Ectodermal cell (in vitro differentiated cells): ENCODE results near the gene STRN3.

Source experiments
- H3K27ac ChIP-seq: 2 replicates; pipeline ENCODE4 v1.7.0; 2013; ENCODE audit warnings: mild to moderate bottlenecking, low read depth, low read length; ENCODE audit not compliant: insufficient read depth, poor library complexity, severe bottlenecking
- H3K27me3 ChIP-seq: 2 replicates; pipeline ENCODE4 v1.7.0; 2013; ENCODE audit warnings: mild to moderate bottlenecking, low read length; ENCODE audit not compliant: insufficient read depth, control insufficient read depth, poor library complexity, severe bottlenecking
- H3K36me3 ChIP-seq: one replicate; pipeline ENCODE4 v1.7.0; 2013; ENCODE audit warnings: low read length; ENCODE audit not compliant: control insufficient read depth, insufficient read depth
- H3K4me1 ChIP-seq: one replicate; pipeline ENCODE4 v1.7.0; 2013; ENCODE audit warnings: low read length; ENCODE audit not compliant: control insufficient read depth, insufficient read depth
- H3K4me3 ChIP-seq: 2 replicates; pipeline ENCODE4 v1.7.0; 2013; ENCODE audit warnings: low read depth, low read length, control low read depth; ENCODE audit not compliant: insufficient read depth
- H3K9me3 ChIP-seq: 2 replicates; pipeline ENCODE4 v1.7.0; 2013; ENCODE audit warnings: mild to moderate bottlenecking, low read length, moderate library complexity; ENCODE audit not compliant: control insufficient read depth
- WGBS, 2 experiments: methylation state at CpG; one replicate each; pipeline ENCODE4 v1.1.7; 2013; ENCODE audit warnings: missing lambda C conversion rate in 2 of 2; 5-methylcytosine and 5-hydroxymethylcytosine counted together

STRN3 gene

DNA sequence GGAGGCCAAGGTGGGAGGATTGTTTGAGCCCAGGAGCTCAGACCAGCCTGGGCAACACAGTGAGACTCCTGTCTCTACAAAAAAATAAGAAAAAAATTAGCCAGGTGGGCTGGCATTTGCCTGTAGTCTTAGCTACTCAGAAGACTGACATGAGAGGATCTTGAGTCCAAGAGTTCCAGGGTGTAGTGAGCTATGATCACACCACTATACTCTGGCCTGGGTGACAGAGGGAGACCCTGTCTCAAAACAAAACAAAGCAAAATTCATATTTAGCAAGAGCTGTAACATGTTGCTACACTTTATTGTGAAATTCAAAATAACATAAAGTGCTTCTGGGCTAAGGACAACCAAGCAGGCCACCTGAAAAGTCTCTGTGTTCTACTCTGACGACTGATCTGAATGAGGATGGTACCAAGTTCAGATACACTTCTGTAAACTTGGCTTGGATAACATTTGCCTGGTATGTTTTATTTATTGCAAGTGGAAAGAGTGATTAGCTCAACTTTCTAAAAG lies 11.6 kb upstream of the STRN3 start:
- no peaks in the 10 kb centered on the region for H3K9me3 ChIP-seq
- H3K27me3 ChIP-seq: no peaks in the 10 kb centered on the region
- WGBS, 2 experiments: 90 to 100% methylated on average over 1 of the region's 1 CpG
- no peak overlapping the region for H3K27ac ChIP-seq
- no peaks in the 10 kb centered on the region for H3K4me1 ChIP-seq
- H3K36me3 ChIP-seq: no peaks in the 10 kb centered on the region
- H3K4me3 ChIP-seq: no peak overlapping the region

GRCh38 chr14:31036552-31036951 lies 10.4 kb upstream of the STRN3 start:
- H3K9me3 ChIP-seq: no peaks in the 10 kb centered on the region
- no peak overlapping the region for H3K4me3 ChIP-seq
- no peaks in the 10 kb centered on the region for H3K4me1 ChIP-seq
- H3K36me3 ChIP-seq: no peaks in the 10 kb centered on the region
- no peaks in the 10 kb centered on the region for H3K27me3 ChIP-seq
- 89 to 91% methylated on average over 4 of the region's 4 CpGs for WGBS, 2 experiments
- no peak overlapping the region for H3K27ac ChIP-seq

- 92% methylated on average over 5 of the region's 5 CpGs for WGBS, 2 experiments
- H3K27ac ChIP-seq: no peak overlapping the region
- no peaks in the 10 kb centered on the region for H3K27me3 ChIP-seq
- no peak overlapping the region for H3K4me3 ChIP-seq
- H3K36me3 ChIP-seq: no peaks in the 10 kb centered on the region
- no peaks in the 10 kb centered on the region for H3K9me3 ChIP-seq
- H3K4me1 ChIP-seq: no peaks in the 10 kb centered on the region
These were observed 4.3 kb upstream of the STRN3 start for GRCh38 chr14:31030469-31030868.

DNA sequence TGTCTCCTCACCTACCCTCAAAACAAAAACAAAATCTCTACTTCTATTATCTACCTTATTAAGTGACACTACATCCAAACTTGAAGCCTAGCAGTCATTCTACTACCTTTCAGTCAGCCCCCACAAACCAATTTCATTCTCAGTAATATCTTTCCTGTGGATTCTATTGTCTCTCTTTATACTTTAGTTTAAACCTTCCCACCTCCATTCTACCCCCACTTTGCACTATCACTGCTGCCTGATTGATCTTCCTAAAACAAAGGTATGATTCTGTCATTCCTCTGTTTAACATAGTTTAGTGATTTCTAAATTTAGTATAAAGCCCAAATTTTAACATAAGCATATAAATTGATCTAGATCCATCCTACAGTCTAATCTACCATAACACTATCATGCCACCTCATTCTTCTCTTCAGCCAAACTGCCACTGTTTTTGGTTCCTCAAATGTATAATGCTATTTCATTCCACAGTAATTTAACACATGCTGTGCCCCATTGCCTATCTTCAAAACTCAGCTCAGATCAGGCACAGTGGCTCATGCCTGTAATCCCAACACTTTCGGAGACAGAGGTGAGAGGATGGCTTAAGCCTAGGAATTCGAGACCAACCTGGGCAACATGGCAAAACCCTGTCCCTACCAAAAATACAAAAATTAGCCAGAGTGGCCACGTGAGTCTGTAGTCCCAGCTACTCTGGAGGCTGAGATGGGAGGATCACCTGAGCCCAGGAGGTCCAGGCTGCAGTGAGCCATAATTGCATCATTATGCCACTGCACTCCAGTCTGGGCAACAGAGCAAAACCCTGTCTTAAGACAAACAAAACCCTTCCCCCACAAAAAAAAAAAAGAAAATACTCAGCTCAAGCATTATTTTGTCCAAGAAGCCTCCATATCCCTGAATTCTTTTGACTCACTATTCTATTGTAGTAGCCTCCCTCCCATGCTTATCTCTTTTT lies 3.1 kb upstream of the STRN3 start:
- H3K36me3 ChIP-seq: no peaks in the 10 kb centered on the region
- no peaks in the 10 kb centered on the region for H3K27me3 ChIP-seq
- 85 to 94% methylated on average over 3 of the region's 3 CpGs for WGBS, 2 experiments
- H3K27ac ChIP-seq: no peak overlapping the region
- peaks cover under 1% of the 10 kb centered on the region for H3K4me1 ChIP-seq
- no peaks in the 10 kb centered on the region for H3K9me3 ChIP-seq
- no peak overlapping the region for H3K4me3 ChIP-seq

DNA sequence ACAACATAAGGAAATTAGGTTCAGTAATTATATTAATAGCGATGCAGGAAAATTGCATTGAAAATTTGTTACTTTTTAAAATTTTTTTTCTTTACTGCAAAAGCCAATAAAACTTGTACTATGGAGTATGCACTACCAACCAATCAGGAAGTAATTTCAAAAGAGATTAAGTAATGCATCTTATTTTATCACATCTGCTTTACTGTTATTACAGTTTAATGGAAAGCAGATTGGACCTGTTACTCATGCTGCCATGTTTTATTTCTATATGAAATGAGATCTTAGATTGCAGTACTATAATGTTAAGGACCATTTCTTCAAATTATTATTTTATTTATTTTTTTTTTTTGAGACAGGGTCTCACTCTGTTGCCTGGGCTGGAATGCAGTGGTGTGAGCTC lies 1.7 kb upstream of the STRN3 start:
- Histone ChIP-seq H3K4me1 (peaks cover 6% of the 10 kb centered on the region), H3K36me3 (no peaks in the 10 kb centered on the region), H3K27me3 (no peaks in the 10 kb centered on the region), H3K9me3 (no peaks in the 10 kb centered on the region), H3K27ac (no peak overlapping the region), H3K4me3 (no peak overlapping the region)
- WGBS, 2 experiments: no CpG with 5 or more reads among the region's 1 CpG

GRCh38 chr14:31026450-31027235 lies 464 bp upstream of the STRN3 start:
- WGBS, 2 experiments: 0% methylated on average over 48 of the region's 48 CpGs
- peak overlapping the region; percentile 97 for H3K4me3 ChIP-seq
- H3K27ac ChIP-seq: peak overlapping the region; percentile 91
- H3K9me3 ChIP-seq: no peaks in the 10 kb centered on the region
- H3K36me3 ChIP-seq: peaks cover 3% of the 10 kb centered on the region
- peaks cover 6% of the 10 kb centered on the region for H3K4me1 ChIP-seq
- no peaks in the 10 kb centered on the region for H3K27me3 ChIP-seq

- H3K36me3 ChIP-seq: peaks cover 3% of the 10 kb centered on the region
- H3K27ac ChIP-seq: peak within 1 kb of the TSS; percentile 91
- peak within 1 kb of the TSS; percentile 97 for H3K4me3 ChIP-seq
- 0 to 1% methylated on average over 53 of the region's 53 CpGs for WGBS, 2 experiments
- H3K4me1 ChIP-seq: peaks cover 6% of the 10 kb centered on the region
- H3K27me3 ChIP-seq: no peaks in the 10 kb centered on the region
- no peaks in the 10 kb centered on the region for H3K9me3 ChIP-seq
These were observed 657 bp downstream of the STRN3 start, which contains the start of gene AP4S1 for GRCh38 chr14:31025367-31026076. Gene AP4S1, plus strand, starts transcription at chr14:31025649. Its CDS starts 40,548 bp downstream, at chr14:31066197.

DNA sequence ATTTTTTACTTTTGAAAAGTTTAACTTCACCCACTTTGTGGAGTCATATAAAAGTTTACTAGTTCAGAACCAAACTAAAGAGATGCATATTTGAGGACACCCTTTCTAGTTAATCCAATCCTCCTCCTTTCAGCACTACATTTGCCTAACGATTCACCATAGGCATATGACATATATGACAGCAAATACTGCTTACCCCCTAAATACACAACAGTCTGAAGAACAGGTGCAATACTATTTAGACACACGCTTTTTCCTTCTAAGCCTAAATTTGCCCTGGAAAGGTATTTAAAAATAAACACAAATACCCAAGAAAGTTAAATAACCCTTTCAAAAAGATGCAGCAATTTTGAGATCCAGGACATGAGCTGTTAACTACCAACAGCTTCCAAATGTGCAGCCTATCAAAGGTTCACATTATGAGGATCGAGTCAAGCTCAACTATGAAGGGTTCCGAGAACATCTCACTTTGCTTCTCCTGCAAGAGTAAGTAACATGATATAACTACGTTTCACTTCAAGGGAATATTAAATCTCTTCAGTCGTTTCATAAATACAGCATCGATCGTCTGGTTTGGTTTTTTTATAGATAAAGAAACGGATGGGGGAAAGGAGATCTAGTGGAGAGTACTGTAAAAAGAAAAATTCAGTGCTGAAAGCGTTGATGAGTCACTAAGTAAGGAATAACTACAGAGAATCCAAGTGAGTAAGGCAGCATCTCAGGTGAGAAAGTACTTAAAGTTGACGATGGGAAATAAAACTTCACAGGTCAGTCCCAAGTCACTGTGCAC lies 1.4 kb downstream of the STRN3 start:
- no peaks in the 10 kb centered on the region for H3K27me3 ChIP-seq
- WGBS, 2 experiments: 14 to 20% methylated on average over 9 to 11 of the region's 11 CpGs
- H3K4me1 ChIP-seq: peaks cover 6% of the 10 kb centered on the region
- peak overlapping the region; percentile 97 for H3K4me3 ChIP-seq
- H3K36me3 ChIP-seq: peaks cover 3% of the 10 kb centered on the region
- H3K27ac ChIP-seq: no peak overlapping the region
- no peaks in the 10 kb centered on the region for H3K9me3 ChIP-seq

DNA sequence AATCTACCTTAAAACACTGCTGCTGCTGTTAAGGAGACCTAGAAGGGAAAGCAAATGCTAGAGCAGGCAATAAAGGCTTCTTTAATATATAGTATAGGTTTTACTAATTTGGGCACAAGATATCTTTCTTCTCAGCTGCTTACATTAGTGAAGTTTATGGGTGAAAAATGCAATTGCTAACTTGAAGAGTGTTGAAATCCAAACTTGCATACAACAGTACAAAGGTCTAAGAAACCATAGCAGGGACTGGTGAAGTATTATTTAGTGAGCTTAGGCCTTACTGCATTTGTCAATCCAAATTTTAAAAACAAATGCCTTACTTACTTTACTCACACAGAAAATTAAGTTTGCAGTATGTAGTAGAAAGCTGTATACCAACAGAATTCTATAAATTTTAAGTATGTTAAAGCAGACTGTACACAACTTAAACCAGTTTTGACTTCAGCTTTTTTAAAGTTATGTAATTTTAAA lies 2.1 kb downstream of the STRN3 start:
- Histone ChIP-seq H3K4me1 (peaks cover 6% of the 10 kb centered on the region), H3K36me3 (peaks cover 3% of the 10 kb centered on the region), H3K27me3 (no peaks in the 10 kb centered on the region), H3K27ac (no peak overlapping the region), H3K9me3 (no peaks in the 10 kb centered on the region), H3K4me3 (peak overlapping the region; percentile 97)
